ENCODE data around the gene CDH2.

CDH2 gene

GRCh38 chr18:28040716-28041115, 136.2 kb downstream of the CDH2 start:
- H3K4me3 ChIP-seq (ENCODE audit: low read depth, low read length) = no peak overlapping the region
- TF ChIP-seq CTCF (IDR thresholded peaks at IDR 0.05; ENCODE audit: insufficient read depth, low read depth, low read length, missing control alignments) = no peak
- no peak for DNase-seq (ENCODE audit: low read depth)

- TF ChIP-seq CTCF (IDR thresholded peaks at IDR 0.05; ENCODE audit: insufficient read depth, low read depth, low read length, missing control alignments) = no peak
- no peak overlapping the region for H3K4me3 ChIP-seq (ENCODE audit: low read depth, low read length)
- no peak for DNase-seq (ENCODE audit: low read depth)
Measured at GRCh38 chr18:28040211-28040610, 136.7 kb downstream of the CDH2 start.

GRCh38 chr18:28039691-28040090, 137.2 kb downstream of the CDH2 start:
- no peak for DNase-seq (ENCODE audit: low read depth)
- no peak overlapping the region for H3K4me3 ChIP-seq (ENCODE audit: low read depth, low read length)
- TF ChIP-seq CTCF (IDR thresholded peaks at IDR 0.05; ENCODE audit: insufficient read depth, low read depth, low read length, missing control alignments) = no peak

GRCh38 chr18:28039078-28039477, 137.9 kb downstream of the CDH2 start:
- no peak overlapping the region for H3K4me3 ChIP-seq (ENCODE audit: low read depth, low read length)
- DNase-seq (ENCODE audit: low read depth) = no peak
- TF ChIP-seq CTCF (IDR thresholded peaks at IDR 0.05; ENCODE audit: insufficient read depth, low read depth, low read length, missing control alignments) = no peak

- DNase-seq (ENCODE audit: low read depth) = no peak
- no peak for TF ChIP-seq CTCF (IDR thresholded peaks at IDR 0.05; ENCODE audit: insufficient read depth, low read depth, low read length, missing control alignments)
- H3K4me3 ChIP-seq (ENCODE audit: low read depth, low read length) = no peak overlapping the region
Measured at GRCh38 chr18:28036488-28036887, 140.4 kb downstream of the CDH2 start.

GRCh38 chr18:28034567-28034966, 142.4 kb downstream of the CDH2 start:
- H3K4me3 ChIP-seq (ENCODE audit: low read depth, low read length) = no peak overlapping the region
- no peak for DNase-seq (ENCODE audit: low read depth)
- TF ChIP-seq CTCF (IDR thresholded peaks at IDR 0.05; ENCODE audit: insufficient read depth, low read depth, low read length, missing control alignments) = no peak

- TF ChIP-seq CTCF (IDR thresholded peaks at IDR 0.05; ENCODE audit: insufficient read depth, low read depth, low read length, missing control alignments) = no peak
- H3K4me3 ChIP-seq (ENCODE audit: low read depth, low read length) = no peak overlapping the region
- DNase-seq (ENCODE audit: low read depth) = no peak
Measured at GRCh38 chr18:28032177-28032576, 144.8 kb downstream of the CDH2 start.
